Measurements from ENCODE around the gene OR4X1.
"Not testable (repeated sequence)": the region's sequence is repeated elsewhere in the genome, so short reads cannot be mapped to it uniquely, and the experiment has no call there.

OR4X1 gene, protein sequence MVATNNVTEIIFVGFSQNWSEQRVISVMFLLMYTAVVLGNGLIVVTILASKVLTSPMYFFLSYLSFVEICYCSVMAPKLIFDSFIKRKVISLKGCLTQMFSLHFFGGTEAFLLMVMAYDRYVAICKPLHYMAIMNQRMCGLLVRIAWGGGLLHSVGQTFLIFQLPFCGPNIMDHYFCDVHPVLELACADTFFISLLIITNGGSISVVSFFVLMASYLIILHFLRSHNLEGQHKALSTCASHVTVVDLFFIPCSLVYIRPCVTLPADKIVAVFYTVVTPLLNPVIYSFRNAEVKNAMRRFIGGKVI

DNA sequence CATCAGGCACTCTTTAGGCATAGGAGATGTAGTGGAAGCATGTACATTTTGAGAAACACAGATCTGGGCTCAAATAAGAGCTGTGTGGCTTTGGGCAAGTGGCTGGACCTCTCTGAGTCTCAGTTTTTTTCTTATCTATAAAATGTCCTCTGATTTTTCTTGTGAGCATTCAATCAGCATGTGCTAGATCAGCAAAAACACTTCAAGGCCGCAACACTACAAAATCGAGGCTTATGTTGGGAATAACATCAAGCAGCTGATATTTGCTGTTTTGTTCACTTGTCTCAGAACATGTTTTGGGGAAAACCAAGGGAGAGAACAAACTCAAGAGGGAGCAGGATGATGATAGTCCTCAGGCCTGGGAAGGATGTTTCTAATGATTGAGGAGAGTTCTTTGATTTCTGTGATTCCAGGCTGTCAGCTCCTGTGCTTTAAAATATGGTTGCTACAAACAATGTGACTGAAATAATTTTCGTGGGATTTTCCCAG lies at the start of gene OR4X1:
TSS of gene OR4X1 (plus strand) at position 439 of the 489 bp plus-strand sequence. CDS start at position 439, 0 bp downstream.
- no peak for DNase-seq

DNA sequence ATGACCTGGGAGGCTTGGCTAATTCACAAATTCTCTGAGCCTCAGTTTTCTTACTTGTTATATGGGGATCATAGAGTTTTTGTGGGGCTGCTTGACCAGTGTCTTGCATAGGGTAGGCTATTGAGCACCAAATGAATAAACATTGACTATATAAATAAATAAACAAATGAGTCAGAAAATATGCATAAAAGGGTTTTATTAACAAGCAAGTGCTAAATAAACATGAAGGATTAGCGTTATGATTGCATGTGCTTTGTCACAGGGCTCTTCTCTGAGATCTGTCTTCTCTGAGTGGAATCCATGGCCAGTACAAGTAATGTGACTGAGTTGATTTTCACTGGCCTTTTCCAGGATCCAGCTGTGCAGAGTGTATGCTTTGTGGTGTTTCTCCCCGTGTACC lies 47.2 kb upstream of the OR4X1 start, which contains the start of gene OR4B1:
TSS of gene OR4B1 (plus strand) at position 301 of the 400 bp plus-strand sequence. CDS start at position 301, 0 bp downstream.
- DNase-seq, result no peak

DNA sequence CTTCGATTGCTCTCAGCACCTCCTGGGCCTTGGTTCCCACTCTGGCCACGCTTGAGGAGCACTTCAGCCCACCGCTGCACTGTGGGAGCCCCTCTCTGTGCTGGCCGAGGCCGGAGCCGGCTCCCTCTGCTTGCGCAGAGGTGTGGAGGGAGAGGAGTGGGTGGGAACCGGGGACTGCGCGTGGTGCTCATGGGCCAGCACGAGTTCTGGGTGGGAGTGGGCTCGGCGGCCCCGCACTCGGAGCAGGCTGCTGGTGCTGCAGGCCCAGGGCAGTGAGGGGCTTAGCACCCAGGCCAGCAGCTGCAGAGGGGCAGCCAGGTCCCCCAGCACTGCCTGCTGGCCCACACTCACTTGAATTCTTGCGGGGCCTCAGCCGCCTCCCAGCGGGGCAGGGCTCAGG lies 34.9 kb upstream of the OR4X1 start:
- no peak for DNase-seq

DNA sequence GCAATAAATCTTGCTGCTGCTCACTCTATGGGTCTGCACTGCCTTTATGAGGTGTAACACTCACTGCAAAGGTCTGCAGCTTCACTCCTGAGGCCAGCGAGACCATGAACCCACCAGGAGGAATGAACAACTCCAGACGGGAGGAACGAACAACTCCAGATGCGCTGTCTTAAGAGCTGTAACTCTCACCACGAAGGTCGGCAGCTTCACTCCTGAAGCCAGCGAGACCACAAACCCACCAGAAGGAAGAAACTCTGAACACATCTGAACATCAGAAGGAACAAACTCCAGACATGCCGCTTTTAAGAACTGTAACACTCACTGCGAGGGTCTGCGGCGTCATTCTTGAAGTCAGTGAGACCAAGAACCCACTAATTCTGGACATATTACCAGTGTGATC lies 33.6 kb upstream of the OR4X1 start:
- not testable (repeated sequence) for DNase-seq

DNA sequence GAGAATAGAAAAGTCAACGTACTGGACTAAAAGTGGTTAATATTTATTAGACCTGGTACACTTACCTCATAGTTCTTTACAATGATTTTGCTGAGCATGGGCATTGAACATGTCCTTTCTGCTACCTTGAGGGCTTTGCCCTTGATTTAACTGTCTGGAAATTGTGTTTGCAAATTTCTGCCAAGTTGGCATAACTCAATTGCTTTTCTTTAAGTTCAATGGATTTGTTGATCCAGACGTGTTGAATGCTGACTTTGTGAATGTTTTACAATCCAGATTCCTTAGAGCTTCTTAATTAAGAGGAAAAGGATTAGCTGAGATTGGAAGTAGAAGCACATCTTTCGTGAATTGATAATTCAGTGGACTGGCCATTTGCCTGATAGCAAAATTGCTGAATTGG lies 25.9 kb upstream of the OR4X1 start:
- DNase-seq, result no peak

DNA sequence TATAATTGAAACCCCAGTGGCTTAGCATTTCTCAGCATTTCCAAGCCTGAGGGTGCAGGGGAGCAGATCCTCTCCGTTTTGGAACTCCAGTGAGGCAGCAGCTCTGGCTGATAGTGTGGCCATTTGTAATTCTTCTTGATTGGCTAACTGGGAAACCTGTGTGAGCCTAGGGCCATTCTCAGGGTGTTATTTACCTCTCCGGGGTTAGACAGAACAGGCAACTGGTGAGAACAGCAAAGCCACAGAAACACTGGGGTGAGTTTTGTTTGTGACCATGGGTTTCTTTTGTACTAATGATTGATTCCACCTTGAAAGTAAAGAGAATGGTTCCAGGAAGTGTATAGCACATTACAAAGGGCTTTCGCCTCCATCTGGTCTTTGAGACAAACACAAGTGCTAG lies 21.2 kb upstream of the OR4X1 start:
- no peak for DNase-seq

DNA sequence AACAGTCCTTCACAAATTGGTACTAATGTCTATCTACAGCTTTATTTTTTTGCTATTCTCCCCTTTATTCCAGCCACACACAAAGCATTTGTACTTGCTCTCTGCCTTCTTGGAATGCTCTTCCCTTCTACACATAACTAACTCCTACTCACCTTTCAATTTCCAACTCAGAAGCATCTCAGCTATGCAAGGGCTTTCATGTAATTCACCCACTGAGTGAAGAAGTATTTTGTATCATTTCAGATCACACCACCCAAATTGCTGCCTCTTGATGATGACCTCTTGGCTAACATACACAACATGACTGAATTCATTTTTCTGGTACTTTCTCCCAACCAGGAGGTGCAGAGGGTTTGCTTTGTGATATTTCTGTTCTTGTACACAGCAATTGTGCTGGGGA lies 18.9 kb upstream of the OR4X1 start, which contains the start of gene OR4X2:
TSS of gene OR4X2 (plus strand) at position 301 of the 400 bp plus-strand sequence. CDS start at position 301, 0 bp downstream.
- DNase-seq, result no peak

DNA sequence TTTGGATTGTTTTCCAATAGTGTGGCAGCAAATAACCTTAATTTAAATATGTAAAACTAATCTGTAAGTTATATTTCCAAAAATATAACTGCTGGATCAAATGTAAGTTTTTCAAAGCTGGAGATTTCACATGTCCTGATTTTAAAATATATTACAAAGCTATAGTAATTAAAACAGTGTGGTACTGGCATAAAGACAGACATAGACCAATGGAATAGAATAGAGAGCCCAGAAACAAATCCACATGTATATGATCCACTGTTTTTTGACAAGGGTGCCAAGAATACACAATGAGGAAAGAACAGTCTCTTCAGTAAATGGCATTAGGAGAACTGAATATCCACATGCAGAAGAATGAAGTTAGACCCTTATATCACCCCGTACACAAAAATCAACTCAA lies 14.8 kb upstream of the OR4X1 start:
- no peak for DNase-seq

DNA sequence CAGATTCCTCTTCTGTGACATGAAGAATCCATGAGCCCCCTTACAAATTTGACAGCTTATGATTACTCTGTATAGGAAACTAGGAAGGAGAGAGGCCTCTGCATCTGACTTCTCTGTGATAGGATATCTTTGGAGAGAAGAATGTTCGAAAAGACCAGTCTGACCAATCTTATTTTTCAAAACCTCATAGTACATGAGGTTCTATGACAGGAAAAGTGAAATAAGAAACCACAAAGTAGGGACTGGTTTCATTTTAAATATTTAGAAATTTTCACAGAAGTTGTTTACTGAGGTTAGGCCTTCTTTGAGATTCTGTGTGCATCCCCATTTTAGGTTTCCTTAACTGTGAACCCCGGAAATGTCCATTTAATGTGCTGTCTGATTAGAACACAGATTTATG lies 2.1 kb upstream of the OR4X1 start:
- no peak for DNase-seq

DNA sequence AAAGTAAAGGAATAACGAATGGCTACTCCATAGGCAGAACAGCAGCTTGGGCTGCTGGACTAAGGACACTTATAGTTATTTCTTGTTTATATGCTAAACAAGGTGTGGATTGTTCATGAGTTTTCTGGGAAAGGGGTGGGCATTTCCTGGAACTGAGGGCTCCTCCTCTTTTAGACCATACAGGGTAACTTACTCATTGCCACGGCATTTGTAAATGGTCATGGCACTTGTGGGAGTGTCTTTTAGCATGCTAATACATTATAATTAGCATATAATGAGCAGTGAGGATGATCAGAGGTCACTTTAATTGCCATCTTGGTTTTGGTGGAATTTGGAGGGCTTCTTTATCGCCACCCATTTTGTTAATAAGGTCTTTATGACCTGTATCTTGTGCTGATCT lies 7.0 kb downstream of the OR4X1 start:
- no peak for DNase-seq

DNA sequence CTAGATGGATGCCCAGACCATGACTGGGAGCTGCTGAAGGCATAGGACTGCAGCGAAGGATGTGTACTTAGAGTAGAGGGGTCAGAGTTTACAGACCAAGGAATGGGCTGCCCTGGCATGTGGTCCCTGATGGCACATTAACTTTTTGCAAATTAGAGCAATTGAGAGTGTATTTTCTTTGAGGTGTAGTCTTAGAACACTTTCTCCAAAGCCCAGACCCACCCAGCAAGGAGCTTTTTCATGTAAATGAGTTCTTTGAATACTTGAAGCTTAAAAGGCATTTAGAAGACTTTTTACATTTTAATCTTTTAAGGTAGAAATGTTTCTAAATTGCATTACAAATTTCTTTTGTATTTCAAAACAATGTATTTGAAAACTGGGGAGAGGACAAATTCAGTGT lies 8.9 kb downstream of the OR4X1 start:
- DNase-seq, result no peak

DNA sequence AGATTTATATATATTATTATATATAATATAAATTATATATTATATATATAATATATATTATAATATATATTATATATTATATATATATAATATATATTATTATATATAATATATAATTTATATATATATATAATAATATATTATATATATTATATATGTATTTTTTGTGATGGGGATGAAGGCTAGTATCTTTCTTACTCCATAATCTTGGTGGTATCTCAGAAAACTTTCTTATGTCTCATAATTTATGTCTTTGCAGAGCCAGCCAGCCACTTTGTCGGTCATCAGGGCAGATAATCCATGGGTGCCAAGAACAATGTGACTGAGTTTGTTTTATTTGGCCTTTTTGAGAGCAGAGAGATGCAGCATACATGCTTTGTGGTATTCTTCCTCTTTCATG lies 42.3 kb downstream of the OR4X1 start, which contains the start of gene OR4S1:
TSS of gene OR4S1 (plus strand) at position 301 of the 400 bp plus-strand sequence. CDS start at position 301, 0 bp downstream.
- DNase-seq, result no peak

DNA sequence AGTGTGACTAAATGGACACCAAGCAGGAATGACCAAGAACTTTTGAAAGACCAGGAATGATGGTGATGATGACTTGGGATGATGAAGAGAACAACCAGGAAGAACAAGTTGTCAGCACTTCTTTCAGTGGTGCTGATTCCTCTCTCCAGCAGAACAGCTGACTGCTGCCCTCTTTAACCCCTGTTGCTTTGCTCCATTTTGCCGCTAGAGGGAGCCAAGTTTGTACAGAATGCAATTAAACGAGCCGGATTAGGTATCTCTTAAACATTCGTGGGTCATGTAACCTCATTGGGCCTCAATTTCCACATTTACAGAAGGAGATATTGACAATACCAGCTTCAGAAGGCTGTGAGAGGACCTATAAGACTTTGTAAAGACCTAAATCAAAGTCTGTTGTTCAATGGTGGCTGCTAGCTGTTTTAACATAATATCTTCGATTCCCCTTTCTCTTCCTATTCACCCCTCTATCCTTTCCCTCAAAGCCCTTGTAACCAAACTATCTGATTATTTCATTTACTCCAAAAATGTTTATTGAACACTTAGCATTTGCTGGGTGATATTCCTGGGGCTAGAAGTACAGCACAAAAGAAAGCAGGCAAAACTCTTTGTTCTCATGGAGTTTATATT lies 44.2 kb downstream of the OR4X1 start:
- DNase-seq, result peak; percentile 39

DNA sequence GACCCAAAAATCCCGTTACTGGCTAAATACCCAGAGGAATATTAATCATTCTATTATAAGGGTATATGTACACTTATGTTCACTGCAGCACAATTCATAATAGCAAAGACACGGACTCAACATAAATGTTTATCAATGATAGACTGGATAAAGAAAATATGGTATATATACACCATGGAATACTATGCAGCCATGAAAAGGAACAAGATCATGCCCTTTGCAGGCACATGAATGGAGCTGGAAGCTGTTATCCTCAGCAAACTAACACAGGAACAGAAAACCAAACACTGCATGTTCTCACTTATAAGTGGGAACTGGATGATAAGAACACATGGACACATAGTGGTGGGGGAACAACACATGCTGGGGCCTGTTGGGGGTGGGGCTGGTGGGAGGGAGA lies 49.9 kb downstream of the OR4X1 start:
- DNase-seq, result not testable (repeated sequence)
